Right renal pelvis (tissue), 4 donors: ENCODE results near the gene AOAH. TPM values are rescaled to one million over a fixed set of nuclear protein-coding genes. Genes with fewer than 3 reads are reported as not detected.

Experiments used
- DNase-seq, 4 donors: peaks; one replicate each; pipeline ENCODE4 v3.0.0-alpha.2; 2013; ENCODE audit warnings: low read depth in 4 of 4, low spot score in 3 of 4, missing footprints in 1 of 4
- polyA plus RNA-seq, 4 donors: library from polyadenylated mRNA; unstranded; fragments of 120-200 nt; gene quantifications; one replicate each; pipeline ENCODE4 v1.2.1, GENCODE V29; 2013; ENCODE audit not compliant: insufficient read length in 4 of 4

AOAH gene
- polyA plus RNA-seq, 4 donors, result 1.9 to 3.0 (median 2.2) TPM

DNA sequence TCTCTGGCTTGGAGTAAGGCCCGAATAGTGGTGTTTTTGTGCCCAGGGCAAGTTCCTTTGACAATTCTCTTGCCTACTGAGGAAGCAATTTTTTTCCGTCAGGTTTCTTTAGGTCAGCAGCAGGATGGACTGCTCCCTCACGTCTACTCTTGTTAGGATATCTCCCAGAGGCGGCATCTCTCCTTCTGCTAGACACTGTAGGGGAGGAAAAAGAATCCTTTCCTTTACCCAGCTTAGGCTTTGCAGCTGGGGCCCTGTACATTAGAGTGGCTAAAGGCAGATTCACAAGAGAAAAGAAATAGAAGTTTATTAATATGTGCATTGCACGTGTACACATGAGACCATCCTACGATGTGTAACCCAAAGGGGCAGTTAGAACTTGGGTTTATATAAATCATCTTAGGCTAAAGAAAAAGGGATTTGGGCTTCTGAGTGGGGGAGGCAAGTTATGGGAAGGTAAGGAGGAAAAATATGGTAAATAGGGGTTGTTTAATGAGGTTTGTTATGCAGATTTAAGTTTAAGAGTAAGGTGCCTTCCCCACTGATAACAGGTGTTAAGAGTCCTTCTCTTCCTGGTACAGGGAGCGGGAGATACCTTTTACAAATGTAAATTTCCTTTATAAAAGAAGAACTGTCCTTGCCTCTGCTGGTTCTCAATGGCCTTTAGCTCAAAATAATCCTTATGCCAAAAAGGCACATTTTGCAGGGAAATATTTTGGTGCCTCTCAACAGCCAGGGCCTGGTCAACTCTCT, 156.4 kb downstream of the AOAH start:
- DNase-seq, result no peak

DNA sequence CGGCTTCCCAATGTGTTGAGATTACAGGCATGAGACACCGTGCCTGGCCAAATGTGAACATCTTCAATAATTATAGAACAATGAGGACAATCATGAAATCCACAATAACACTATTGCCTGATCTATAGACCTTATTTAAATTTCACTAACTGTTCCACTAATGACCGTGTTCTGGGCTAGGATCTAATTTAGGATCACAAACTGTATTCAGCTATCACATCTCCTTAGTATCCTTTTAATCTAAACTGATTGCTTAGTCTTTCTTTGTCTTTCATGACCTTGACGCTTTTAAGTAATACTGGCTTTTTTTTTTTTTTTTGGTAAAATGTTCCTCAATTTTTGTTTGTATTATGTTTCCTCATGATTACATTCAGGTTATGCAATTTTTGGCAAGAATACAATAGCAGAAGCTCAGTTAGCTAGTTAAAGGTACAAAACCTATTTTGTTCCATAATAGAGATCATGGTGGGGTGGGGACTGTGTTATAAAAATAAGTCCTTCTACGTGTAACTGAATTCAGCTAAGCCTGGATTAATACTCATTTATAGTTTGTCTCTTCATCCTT, 158.4 kb downstream of the AOAH start:
- DNase-seq, result no peak

DNA sequence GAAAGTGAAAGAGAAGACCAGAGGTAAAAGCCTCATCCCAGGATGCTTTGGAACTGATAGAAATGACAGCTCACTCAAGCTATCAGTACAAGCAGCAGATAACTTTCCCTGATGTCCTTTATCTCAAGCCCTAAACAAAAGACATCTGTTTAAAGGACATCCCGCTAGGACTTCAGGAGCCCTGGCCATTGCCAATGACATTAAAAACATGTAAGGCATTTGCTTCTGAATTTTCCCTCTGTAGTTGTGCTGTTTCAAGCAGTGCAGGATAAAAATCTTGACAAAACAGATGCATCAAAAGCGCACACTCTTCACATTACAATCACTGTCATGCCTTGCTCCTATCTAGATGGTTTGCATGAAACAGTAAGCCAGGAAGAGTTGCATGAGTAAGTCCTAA, 159.8 kb downstream of the AOAH start:
- DNase-seq, result no peak

DNA sequence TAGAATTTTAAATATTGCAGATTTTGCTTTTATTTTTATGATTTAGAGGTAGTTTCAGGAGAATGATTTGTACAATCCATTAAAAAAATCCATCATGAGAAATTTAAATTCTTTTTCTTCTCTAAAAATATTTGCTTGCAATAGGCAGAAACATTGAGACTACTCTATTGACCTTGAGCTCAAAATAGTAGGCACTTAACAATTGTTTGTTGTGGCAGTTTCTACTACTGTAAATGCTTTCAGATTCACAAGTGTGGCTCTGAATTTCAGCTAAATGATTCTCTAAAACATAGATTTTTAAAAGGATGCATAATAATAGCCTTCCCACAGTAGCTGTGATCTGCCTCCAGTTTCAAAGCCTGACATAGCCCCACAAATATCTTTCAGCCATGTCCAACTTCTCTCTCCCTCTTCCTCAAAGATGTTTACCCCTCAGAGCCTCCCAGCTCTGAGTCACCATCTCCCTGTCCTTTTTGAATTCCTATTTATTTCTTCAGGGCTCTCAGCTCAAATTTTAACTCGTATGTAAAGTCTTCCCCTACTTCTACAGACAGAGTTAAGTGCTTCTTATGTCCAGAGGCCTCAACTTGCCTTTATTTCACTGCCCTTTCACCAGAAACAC, 160.5 kb downstream of the AOAH start:
- DNase-seq, result no peak

DNA sequence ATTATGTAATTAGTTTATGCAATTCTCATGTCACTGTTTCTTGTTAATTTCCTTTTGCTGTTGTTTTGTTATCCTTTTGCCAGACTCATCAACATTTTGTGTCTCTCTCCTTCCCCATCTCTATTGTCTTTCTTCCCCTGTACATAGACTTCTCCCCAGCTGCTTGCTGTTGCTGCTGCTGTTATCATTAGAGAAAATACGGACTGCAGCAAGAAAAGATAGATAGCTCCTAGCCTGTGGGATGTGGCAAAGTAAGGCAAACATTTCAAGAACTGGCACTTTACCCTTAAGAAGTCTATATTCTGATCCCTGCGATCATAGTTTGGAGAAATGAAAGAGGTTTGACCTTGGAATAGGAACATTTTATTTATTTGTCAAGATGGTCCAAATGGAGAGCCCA, 162.2 kb downstream of the AOAH start:
- no peak for DNase-seq

DNA sequence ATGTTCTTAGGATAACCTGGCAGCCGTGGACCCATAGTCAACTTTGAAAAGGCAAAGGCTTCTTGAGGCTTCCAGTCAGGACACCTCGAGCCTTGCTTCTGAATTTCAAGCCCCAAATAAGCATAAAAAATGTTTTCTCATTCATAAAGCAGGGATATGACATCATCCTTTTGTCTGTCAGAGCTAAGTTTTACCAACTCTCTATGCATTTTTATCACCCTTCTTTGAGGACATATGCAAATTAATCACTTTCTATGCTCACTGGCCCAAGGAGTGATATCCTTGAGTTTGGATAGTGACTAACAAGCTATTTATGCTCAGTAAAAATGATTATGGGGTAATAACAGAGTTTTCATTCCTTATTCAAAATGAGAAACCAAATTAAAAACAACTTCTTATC, 175.3 kb downstream of the AOAH start:
- no peak for DNase-seq

DNA sequence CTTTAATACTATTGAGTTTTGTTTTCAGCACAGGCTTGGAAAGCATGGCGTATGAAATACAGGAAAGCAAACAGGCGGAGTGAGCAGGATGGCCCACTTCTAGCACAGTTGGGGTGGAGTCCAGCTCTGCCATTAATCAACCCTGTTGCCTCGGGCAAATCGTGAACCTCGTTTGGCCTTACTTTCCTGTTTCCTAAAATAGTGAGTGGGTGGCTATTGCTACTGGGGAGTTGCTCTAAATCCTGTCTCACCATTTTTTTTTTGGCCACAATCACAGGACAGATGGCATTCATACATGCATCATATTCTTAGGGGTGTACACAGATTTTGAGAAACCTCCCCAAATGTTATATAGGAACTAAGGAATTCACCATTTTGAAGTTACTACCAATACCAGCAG, 176.9 kb downstream of the AOAH start:
- DNase-seq, result peak in 1 of 4 donors; percentile 2

DNA sequence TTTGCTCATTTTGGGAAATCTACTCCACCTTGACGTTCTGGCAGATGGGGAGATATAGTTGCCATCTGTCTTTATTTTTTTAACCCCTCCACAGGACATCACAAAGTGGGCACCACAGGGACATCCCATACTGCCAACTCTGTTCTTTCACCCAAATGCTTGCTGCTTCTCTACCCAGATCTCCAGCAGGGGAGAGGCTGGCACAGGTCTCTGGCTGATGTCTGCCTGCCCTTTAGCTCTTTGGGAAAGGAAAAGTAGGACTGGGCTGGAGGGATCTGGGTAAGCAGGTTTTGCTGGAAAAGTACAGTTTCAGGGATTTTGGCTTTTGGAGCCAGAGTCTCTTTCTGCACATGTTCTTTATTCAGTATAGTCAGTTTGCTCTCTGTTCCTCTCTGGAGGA, 178.0 kb downstream of the AOAH start:
- no peak for DNase-seq

DNA sequence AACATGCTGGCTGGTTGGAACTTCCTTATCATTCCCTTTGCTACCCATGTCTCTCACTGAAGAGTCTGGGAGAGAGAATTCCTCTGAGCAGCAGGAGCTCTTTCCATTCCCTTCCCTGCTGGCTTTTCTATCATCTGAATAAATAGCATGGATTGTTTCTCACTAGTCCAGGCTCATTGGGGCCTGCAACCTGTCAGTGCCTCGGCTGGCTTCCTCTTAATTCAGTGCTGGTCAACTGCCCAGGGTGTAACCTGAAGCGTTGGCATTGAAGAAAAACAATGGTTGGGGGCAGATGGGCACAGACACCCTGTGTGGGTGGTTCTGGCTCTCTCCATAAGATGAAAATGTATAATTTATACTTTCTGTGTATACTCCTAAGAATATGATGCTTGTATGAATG, 179.0 kb downstream of the AOAH start:
- no peak for DNase-seq

DNA sequence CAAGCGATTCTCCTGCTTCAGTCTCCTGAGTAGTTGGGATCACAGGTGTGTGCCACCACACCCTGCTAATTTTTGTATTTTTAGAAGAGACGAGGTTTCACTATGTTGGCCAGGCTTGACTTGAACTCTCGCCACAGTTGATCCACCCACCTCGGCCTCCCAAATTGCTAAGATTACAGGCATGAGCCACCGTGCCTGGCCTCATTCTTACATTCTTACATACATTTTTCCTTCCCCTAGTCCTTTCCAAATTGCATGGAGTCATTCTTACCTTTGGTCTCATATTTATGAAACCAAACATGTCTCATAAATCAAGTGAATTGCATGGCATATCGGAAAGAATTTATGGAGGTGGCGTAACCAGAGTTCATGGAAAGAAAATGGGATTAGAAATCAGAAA, 186.2 kb downstream of the AOAH start:
- DNase-seq, result no peak

DNA sequence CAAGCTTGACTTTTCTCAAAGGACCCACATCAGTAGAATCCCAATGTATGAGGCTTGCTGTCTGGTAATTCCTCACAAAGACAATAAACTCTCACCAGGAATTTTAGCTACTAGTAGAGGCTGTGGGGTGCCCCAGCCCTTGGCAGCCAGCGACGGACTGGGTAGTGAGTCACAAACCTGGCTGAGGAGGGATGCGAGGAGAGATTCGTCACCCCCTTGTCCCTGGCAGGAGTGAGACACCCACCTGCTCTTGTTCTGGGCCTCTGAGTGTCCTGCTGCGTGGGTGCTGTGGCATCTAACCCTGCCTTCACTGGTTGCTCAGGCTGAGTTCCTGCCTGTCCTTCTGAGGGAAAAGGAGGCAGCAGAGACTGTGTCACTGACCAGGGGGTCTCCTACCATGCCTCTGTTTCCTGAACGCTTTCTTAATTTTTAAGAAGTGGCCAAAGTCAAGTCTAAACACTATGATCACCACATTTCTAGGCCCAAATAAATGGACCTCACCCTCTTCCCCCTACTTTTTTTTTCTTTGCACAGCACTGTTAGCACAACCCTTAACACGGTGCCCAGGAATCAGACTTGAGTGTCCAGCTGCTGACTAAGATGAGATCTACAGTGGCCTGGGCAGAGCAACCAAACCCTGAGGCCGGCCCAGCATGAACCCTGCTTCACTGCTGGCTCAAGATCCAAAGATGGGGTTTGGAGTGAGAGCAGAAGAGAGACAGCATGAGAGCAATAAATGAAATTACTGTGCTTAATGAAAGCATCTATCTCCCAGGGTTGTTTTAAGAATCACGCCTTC, 188.2 kb downstream of the AOAH start:
- DNase-seq, result no peak

DNA sequence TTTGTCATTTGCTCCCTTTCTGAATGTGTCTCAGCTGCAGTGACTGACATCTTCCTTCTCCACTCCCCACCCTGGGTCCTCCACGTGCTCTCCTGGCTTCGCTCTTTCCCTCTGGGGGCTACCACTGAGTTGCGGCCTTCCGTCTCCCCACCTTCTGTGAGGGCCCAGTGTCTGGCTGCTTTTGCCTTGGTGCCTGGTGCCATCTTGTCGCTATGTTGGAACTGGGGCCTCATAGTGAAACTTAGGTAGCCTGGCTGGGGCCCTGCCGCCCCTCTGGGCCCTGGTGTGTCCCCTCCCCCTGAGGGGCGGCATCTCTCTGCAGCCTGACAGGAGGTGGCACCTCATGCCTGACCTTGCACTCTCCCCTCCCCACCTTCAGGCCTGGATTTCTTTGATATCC, 190.6 kb downstream of the AOAH start:
- no peak for DNase-seq

DNA sequence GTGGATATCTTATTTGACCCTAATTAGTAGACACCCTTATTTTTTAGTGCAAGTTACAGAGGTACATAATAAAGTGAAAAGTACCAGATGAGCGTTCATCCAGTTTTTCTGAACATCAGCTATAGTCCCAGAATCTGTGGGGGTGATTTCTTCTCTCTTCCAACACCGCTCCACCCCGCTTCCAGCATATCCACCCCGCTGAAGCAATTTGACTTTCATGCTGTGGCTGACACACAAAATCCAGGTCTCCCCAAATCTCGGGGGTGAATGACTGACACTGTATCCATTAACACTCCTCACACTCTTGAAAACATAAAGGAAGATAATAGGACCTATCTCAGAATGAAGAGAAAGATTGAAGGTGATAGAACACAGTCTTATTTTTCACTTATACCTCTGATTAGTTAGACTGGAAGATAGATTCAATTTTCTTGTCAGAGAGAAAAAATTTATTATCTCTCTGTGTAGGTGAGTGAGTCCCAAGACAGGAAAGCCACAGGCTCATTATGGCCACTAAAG, 191.3 kb downstream of the AOAH start:
- no peak for DNase-seq

DNA sequence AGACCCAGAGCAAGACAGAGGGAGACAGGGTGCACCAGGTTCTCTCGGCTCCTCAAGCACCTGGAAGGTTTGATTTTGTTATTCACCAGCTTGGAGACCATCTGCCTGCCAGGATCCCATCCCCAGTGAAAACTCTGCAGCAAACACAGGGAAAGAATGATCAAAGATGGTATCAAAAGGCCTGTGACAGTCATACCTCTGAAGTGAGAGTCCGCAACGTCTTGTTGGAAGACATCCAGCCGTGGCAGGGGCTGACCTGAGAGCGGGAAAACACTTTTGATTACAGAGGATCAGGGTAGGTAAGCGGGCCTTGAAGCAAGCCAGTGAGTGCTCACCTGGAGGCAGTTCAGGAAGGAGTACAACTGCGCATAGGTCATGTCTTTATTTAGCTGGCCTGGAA, 192.3 kb downstream of the AOAH start:
- DNase-seq, result no peak

DNA sequence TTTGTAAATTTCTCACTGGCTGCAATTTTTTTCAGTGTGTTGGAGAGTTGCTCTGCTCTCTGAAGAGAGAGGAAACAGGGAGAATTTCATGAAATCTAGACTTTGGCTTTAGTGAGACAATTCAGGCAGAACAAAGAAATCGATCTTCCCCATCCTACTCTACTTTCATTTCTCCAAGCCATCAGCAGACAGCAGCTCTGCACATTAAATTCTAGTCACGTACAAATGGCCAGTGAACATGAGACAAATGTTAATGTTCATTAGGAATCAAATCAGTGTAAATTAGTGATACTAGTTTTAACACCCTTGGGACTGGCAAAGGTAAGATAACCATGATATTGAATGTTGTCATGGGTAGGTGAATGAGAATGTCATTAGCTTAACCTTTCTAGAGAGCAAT, 193.8 kb downstream of the AOAH start:
- DNase-seq, result no peak

DNA sequence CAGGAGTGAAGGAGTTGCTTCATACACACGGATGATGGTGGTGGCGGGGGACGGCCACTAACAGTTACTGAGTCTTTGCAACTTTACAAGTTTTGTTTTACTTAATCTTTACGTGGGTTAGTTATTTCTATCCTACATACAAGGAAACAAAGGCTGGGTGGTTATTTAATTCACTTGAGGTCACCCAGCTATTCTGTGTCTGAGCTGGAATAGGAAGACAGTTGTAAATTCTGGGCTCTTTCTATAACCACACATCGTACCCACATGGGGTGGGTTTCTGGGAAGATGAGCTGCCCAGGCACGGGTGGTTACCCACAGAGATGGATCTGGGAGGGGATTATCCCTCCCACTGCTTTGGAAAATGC, 196.8 kb downstream of the AOAH start:
- DNase-seq, result no peak

DNA sequence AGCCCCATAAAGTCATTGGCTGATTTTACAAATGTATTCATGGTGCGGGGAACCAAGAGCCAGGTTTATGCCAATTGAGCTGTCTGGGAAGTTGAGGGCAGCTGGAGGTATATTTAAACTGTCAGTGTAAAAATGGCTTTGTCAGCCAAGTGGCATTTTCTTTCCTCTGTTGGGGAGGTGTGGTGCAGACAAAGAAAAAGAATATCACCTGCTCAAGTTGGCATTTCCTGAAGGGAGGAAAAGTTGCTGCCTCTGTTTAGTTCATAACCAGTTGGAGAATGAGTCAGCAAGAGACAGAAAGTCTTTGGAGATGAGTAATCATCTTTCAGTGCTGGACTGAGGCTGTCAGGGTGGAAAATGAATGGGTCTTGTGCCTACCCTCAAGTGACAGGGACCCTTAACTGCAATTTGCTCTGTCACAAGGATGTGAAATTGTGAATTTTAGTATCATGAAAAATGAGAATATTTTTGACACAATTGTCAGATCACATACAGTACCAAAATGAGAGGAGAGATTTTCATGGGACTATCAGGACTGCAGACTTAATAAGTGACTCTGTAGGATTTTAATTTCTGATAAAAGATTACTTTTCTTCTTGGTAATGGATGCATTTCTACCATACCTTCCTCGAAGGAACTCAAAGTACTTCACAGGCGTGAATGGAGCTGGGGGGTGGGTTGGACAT, 197.3 kb downstream of the AOAH start:
- DNase-seq, result no peak

DNA sequence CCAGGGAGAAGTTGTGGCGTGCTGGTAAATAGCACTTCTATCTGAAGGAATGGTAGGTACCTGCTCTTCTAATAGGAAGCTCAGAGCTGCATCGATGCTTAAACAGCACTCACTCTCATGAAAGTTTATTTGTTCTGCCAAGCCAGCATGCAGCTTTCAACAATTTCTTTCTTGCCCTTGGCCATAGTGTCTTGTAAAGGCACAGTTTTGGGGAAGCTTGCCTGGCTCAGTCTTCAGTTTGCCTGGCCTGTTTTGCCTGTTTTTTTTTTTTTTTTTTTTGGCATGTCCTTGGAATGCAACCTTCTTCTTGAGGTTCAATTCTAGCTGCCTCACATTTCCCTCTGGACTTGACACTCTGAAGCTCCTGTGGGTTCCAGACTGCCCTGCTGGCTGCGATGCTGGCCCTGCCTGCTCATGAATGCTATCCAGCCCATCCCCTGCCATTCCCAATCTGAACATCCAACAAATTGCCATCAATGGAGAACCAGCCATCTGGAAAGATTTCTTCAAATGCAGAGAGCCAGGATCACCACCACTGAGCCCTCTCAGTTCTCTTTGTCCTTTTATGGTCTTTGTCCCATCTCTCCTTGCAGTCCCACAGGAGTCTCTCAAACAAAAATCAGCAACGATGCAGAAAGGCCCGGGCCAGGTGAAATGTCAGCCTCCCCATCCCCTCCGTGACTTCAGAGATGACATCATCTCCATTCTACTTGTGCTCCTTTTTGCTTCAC, 200.8 kb downstream of the AOAH start:
- no peak for DNase-seq

DNA sequence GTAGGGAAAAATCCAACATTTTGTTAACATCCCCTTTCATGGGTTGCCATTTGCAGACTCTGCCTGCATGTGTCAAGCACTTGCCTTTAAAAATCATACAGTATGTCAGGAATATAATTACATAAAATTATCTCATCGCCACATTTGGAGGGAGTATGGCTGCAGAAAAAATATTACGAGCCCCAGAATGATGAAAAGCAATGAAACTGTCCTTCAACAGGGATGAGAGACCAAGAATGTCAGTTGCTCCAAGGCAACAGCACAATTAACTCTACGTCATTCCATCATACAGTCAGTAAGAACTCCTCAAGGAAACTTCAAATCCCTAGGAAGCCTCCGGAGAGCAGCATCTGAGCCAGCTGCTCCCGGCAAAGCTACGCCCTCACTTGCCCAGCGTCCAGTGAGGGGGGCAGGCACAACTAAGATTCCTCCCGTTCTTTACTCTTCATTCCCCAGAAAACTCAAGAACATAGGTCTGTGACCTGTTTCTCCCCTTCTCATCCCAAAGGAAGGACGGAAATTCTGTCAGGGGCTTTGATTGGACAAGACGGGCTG, 201.8 kb downstream of the AOAH start:
- no peak for DNase-seq

DNA sequence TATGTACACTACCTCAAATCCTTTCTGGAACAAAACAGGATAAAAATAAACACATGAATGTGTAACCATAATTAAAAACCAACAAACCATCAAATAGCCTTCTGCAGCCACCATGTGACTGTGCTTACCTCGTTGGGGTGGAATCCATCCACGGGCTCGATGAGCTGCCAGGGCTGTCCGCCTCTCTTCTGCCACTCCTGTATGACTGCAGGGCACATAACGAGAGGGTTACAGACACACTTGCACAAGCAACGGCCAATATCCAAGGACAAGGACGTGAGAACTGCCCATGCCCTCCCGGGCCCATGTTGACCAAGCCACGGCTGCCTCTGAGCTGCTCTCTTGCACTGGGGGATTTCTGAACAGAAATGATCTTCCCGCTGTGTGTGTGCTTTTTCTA, 202.4 kb downstream of the AOAH start:
- no peak for DNase-seq
